ENCODE measurements around the gene RTP3. TPM values are rescaled to one million over a fixed set of nuclear protein-coding genes. Genes with fewer than 3 reads are reported as not detected.
A peak's percentile ranks its signal among the peaks of the same experiment; 100 is the strongest.

The RTP3 gene
- total and polyA plus RNA-seq, 2 of the 4 experiments (the other 2 are of a cell fraction), result 0.18 to 0.26 TPM

- TF ChIP-seq, protein P1, sequence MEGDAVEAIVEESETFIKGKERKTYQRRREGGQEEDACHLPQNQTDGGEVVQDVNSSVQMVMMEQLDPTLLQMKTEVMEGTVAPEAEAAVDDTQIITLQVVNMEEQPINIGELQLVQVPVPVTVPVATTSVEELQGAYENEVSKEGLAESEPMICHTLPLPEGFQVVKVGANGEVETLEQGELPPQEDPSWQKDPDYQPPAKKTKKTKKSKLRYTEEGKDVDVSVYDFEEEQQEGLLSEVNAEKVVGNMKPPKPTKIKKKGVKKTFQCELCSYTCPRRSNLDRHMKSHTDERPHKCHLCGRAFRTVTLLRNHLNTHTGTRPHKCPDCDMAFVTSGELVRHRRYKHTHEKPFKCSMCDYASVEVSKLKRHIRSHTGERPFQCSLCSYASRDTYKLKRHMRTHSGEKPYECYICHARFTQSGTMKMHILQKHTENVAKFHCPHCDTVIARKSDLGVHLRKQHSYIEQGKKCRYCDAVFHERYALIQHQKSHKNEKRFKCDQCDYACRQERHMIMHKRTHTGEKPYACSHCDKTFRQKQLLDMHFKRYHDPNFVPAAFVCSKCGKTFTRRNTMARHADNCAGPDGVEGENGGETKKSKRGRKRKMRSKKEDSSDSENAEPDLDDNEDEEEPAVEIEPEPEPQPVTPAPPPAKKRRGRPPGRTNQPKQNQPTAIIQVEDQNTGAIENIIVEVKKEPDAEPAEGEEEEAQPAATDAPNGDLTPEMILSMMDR (conservative IDR thresholded peaks at IDR 0.05; ENCODE audit: low read depth, low read length), result no peak
These were observed 12.6 kb upstream of the RTP3 start (continued) for GRCh38 chr3:46484911-46485778.

DNA sequence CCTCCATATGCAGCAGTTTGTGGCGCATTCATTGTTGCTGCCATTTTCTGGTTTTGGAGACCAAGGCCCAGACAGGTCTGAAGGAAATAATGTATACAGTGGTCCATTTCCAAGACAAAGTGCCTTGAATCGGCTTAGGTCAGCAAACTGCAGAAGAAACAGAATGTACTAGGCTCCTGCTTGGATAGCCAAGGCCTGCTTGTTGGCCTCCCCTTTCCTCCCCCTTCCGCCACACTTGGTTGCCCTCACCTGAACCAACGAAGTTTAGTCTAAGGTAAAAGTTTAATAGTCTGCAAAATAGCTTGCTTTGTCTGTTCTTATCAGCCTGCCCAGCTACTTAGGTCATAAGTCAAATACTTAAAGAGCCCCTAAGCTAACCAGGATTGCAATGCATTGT is 12.0 kb upstream of the RTP3 start:
- Histone ChIP-seq H3K9me1 (ENCODE audit: insufficient read depth, low read length) (peaks cover 9% of the 10 kb centered on the region), H3K4me2 (ENCODE audit: low read depth, low read length) (no peak overlapping the region), H2BK15ac (ENCODE audit: low read depth, low read length) (no peak overlapping the region), H2BK5ac (ENCODE audit: low read depth, low read length, poor library complexity, severe bottlenecking) (no peak overlapping the region), H2BK120ac (ENCODE audit: low read depth, low read length) (peak overlapping the region; percentile 44; the same call in 1 of the 2 replicates), H3K23ac (ENCODE audit: low read depth, low read length) (no peak overlapping the region), H3K4me3 (ENCODE audit: insufficient read depth, low read depth, low read length) (no peak overlapping the region), H4K5ac (ENCODE audit: low read depth, low read length) (peak overlapping the region; percentile 35; the same call in 1 of the 2 replicates), H3K36me3 (ENCODE audit: control insufficient read depth, insufficient read depth, low read length) (no peaks in the 10 kb centered on the region), H2BK20ac (ENCODE audit: low read depth, low read length) (no peak overlapping the region), H3K79me1 (ENCODE audit: low read depth in 1 of 2, low read length in 2 of 2) (no peaks in the 10 kb centered on the region), H3K27me3 (ENCODE audit: control insufficient read depth, insufficient read depth, low read length) (no peaks in the 10 kb centered on the region), H3K56ac (ENCODE audit: extremely low read depth, insufficient read depth, low read length) (no peak overlapping the region), H2AK5ac (ENCODE audit: low read depth, low read length) (no peak overlapping the region), H3K4ac (ENCODE audit: low read depth, low read length) (0 out of 2 replicates have a peak overlapping the region, but pooled peaks have one; percentile 4), H4K91ac (ENCODE audit: insufficient read depth, low read depth, low read length) (no peak overlapping the region), H3K9ac (ENCODE audit: low read depth, low read length) (no peak overlapping the region), H4K20me1 (ENCODE audit: insufficient read depth, low read length) (no peaks in the 10 kb centered on the region), H2AFZ (replicated peaks; ENCODE audit: low read length, poor library complexity) (no peak overlapping the region), H4K8ac (ENCODE audit: low read depth in 2 of 2, low read length in 2 of 2) (no peak overlapping the region), H2AK9ac (replicated peaks; ENCODE audit: low read depth, low read length, poor library complexity) (no peak overlapping the region), H3K14ac (replicated peaks; ENCODE audit: low read depth, low read length) (no peak overlapping the region), H3K27ac (ENCODE audit: insufficient read depth, low read length) (no peak overlapping the region), H3K4me1 (ENCODE audit: control insufficient read depth, insufficient read depth, low read length) (peaks cover 12% of the 10 kb centered on the region), H3K9me3 (ENCODE audit: control insufficient read depth, insufficient read depth, low read length) (no peaks in the 10 kb centered on the region), H3K18ac (ENCODE audit: low read depth, low read length) (no peak overlapping the region)
- DNase-seq, result no peak
- intact Hi-C loops (cut with micrococcal nuclease) (loop anchor here (5.0 kb wide), 1 partner anchor 422 kb away; no protein-coding TSS in a partner anchor), dilution Hi-C loops (cut with HindIII; ENCODE audit: low sequenced_read_pairs, unreplicated experiment) (no loop called here), in situ Hi-C loops (cut with MboI; ENCODE audit: low sequenced_read_pairs) (loop anchor here (5.0 to 25.0 kb wide), 2 partner anchors 147 to 402 kb away; partner anchors contain the start of gene PTH1R)
- ATAC-seq (ENCODE audit: low read depth), result no peak
- WGBS, 2 experiments (ENCODE audit: extremely low coverage in 2 of 2, insufficient read length in 1 of 2), result 40% methylated on average over 1 of the region's 4 CpGs; no CpG with 5 or more reads in 1 of the 2 experiments
- ChIA-PET CTCF (no interaction called here), POLR2A (ENCODE audit: unreplicated experiment) (no interaction called here)
- no TSS peak for BruUV-seq (replicated peaks)
- TF ChIP-seq SMC3 (IDR thresholded peaks at IDR 0.05; ENCODE audit: low read depth, low read length) (no peak), MAFK (IDR thresholded peaks at IDR 0.05; ENCODE audit: low read depth, low read length) (no peak), MXI1 (IDR thresholded peaks at IDR 0.05; ENCODE audit: borderline replicate concordance, low read depth, low read length) (no peak), POLR2A (IDR thresholded peaks at IDR 0.05; ENCODE audit: low read depth, low read length) (no peak), NFE2L2 (IDR thresholded peaks at IDR 0.05; ENCODE audit: low read depth, low read length) (no peak)
- TF ChIP-seq, protein P1 (conservative IDR thresholded peaks at IDR 0.05; ENCODE audit: low read depth, low read length), result no peak
- TF ChIP-seq, protein P2, sequence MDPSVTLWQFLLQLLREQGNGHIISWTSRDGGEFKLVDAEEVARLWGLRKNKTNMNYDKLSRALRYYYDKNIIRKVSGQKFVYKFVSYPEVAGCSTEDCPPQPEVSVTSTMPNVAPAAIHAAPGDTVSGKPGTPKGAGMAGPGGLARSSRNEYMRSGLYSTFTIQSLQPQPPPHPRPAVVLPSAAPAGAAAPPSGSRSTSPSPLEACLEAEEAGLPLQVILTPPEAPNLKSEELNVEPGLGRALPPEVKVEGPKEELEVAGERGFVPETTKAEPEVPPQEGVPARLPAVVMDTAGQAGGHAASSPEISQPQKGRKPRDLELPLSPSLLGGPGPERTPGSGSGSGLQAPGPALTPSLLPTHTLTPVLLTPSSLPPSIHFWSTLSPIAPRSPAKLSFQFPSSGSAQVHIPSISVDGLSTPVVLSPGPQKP (IDR thresholded peaks at IDR 0.05; ENCODE audit: borderline replicate concordance, low read depth, low read length), result no peak
- TF ChIP-seq, protein P3, sequence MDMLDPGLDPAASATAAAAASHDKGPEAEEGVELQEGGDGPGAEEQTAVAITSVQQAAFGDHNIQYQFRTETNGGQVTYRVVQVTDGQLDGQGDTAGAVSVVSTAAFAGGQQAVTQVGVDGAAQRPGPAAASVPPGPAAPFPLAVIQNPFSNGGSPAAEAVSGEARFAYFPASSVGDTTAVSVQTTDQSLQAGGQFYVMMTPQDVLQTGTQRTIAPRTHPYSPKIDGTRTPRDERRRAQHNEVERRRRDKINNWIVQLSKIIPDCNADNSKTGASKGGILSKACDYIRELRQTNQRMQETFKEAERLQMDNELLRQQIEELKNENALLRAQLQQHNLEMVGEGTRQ (IDR thresholded peaks at IDR 0.05; ENCODE audit: low read depth, low read length), result no peak

Data from IMR-90 (cell line).